ENCODE data around the gene CFAP99.
A peak's percentile ranks its signal among the peaks of the same experiment; 100 is the strongest.
"Not testable (repeated sequence)": the region's sequence is repeated elsewhere in the genome, so short reads cannot be mapped to it uniquely, and the experiment has no call there.

The CFAP99 gene

GRCh38 chr4:2418650-2419571 is at the start of gene CFAP99:
Gene CFAP99, plus strand, starts transcription at chr4:2418955.
- DNase-seq: peak; percentile 90

- no peak for DNase-seq
These were observed 48.0 kb upstream of the CFAP99 start for GRCh38 chr4:2370597-2371320.

- no peak for DNase-seq
These were observed 46.8 kb upstream of the CFAP99 start for GRCh38 chr4:2371765-2372487.

- DNase-seq: no peak
These were observed 46.2 kb upstream of the CFAP99 start for GRCh38 chr4:2372488-2373030.

GRCh38 chr4:2373532-2373931 is 45.2 kb upstream of the CFAP99 start:
- no peak for DNase-seq

- no peak for DNase-seq
These were observed 43.3 kb upstream of the CFAP99 start for GRCh38 chr4:2375427-2375826.

- no peak for DNase-seq
These were observed 41.5 kb upstream of the CFAP99 start for GRCh38 chr4:2377241-2377640.

GRCh38 chr4:2378401-2378800 is 40.4 kb upstream of the CFAP99 start:
- no peak for DNase-seq

GRCh38 chr4:2378898-2379297 is 39.9 kb upstream of the CFAP99 start:
- DNase-seq: peak; percentile 58

GRCh38 chr4:2380589-2380988 is 38.2 kb upstream of the CFAP99 start:
- DNase-seq: not testable (repeated sequence)

GRCh38 chr4:2382769-2383202 is 36.0 kb upstream of the CFAP99 start:
- DNase-seq: not testable (repeated sequence)

- DNase-seq: not testable (repeated sequence)
These were observed 35.5 kb upstream of the CFAP99 start for GRCh38 chr4:2383220-2383631.

- DNase-seq: no peak
These were observed 35.0 kb upstream of the CFAP99 start for GRCh38 chr4:2383760-2384159.

GRCh38 chr4:2384245-2384644 is 34.5 kb upstream of the CFAP99 start:
- no peak for DNase-seq

- DNase-seq: no peak
These were observed 33.2 kb upstream of the CFAP99 start for GRCh38 chr4:2385516-2385915.

- DNase-seq: no peak
These were observed 32.0 kb upstream of the CFAP99 start for GRCh38 chr4:2386717-2387116.

GRCh38 chr4:2387218-2387617 is 31.5 kb upstream of the CFAP99 start:
- no peak for DNase-seq

GRCh38 chr4:2387829-2388228 is 30.9 kb upstream of the CFAP99 start:
- DNase-seq: no peak

GRCh38 chr4:2388429-2389182 is 30.1 kb upstream of the CFAP99 start:
- no peak for DNase-seq

GRCh38 chr4:2389691-2390090 is 29.1 kb upstream of the CFAP99 start:
- no peak for DNase-seq

- no peak for DNase-seq
These were observed 28.6 kb upstream of the CFAP99 start for GRCh38 chr4:2390146-2390545.

- DNase-seq: no peak
These were observed 27.9 kb upstream of the CFAP99 start for GRCh38 chr4:2390784-2391421.
